ENCODE measurements around the gene TTC16. TPM values are rescaled to one million over a fixed set of nuclear protein-coding genes. Genes with fewer than 3 reads are reported as not detected.

Gene TTC16
- total RNA-seq, 1 donor: under 0.01 TPM

- Histone ChIP-seq H3K79me2 (ENCODE audit: insufficient read depth, low read length) (no peaks in the 10 kb centered on the region), H3K4me1 (ENCODE audit: insufficient read depth, low read length) (peaks cover 8% of the 10 kb centered on the region), H3K36me3 (ENCODE audit: insufficient read depth, low read length) (no peaks in the 10 kb centered on the region), H3K4me3 (ENCODE audit: insufficient read depth, low read length) (no peak overlapping the region), H4K20me1 (ENCODE audit: insufficient read depth, low read length) (no peaks in the 10 kb centered on the region), H3K27ac (ENCODE audit: low read depth, low read length) (no peak overlapping the region), H2AFZ (ENCODE audit: low read length) (no peak overlapping the region), H3K27me3 (ENCODE audit: insufficient read depth, low read length) (no peaks in the 10 kb centered on the region), H3K9me3 (ENCODE audit: low read depth, low read length) (no peaks in the 10 kb centered on the region), H3K4me2 (ENCODE audit: insufficient read depth, low read length) (no peak overlapping the region)
- no peak for DNase-seq (ENCODE audit: insufficient read length, low spot score, missing footprints)
- no peak for TF ChIP-seq CTCF (IDR thresholded peaks at IDR 0.05; ENCODE audit: extremely low read depth, low read depth, low read length)
Measured at GRCh38 chr9:127744398-127745110, 28.7 kb downstream of the TTC16 start.

GRCh38 chr9:127746959-127747569, 31.2 kb downstream of the TTC16 start:
- Histone ChIP-seq H3K4me2 (ENCODE audit: insufficient read depth, low read length) (no peak overlapping the region), H3K4me1 (ENCODE audit: insufficient read depth, low read length) (no peaks in the 10 kb centered on the region), H3K79me2 (ENCODE audit: insufficient read depth, low read length) (no peaks in the 10 kb centered on the region), H2AFZ (ENCODE audit: low read length) (no peak overlapping the region), H3K36me3 (ENCODE audit: insufficient read depth, low read length) (no peaks in the 10 kb centered on the region), H4K20me1 (ENCODE audit: insufficient read depth, low read length) (no peaks in the 10 kb centered on the region), H3K4me3 (ENCODE audit: insufficient read depth, low read length) (no peak overlapping the region), H3K27me3 (ENCODE audit: insufficient read depth, low read length) (no peaks in the 10 kb centered on the region), H3K9me3 (ENCODE audit: low read depth, low read length) (no peaks in the 10 kb centered on the region), H3K27ac (ENCODE audit: low read depth, low read length) (no peak overlapping the region)
- TF ChIP-seq CTCF (IDR thresholded peaks at IDR 0.05; ENCODE audit: extremely low read depth, low read depth, low read length): no peak
- no peak for DNase-seq (ENCODE audit: insufficient read length, low spot score, missing footprints)

GRCh38 chr9:127749090-127749787, 33.4 kb downstream of the TTC16 start:
- peaks cover 16% of the 10 kb centered on the region for H3K27me3 ChIP-seq (ENCODE audit: insufficient read depth, low read length)
- no peaks in the 10 kb centered on the region for H3K9me3 ChIP-seq (ENCODE audit: low read depth, low read length)
- no peaks in the 10 kb centered on the region for H3K4me1 ChIP-seq (ENCODE audit: insufficient read depth, low read length)
- H3K4me2 ChIP-seq (ENCODE audit: insufficient read depth, low read length): no peak overlapping the region
- H2AFZ ChIP-seq (ENCODE audit: low read length): no peak overlapping the region
- DNase-seq (ENCODE audit: insufficient read length, low spot score, missing footprints): peak; percentile 47
- H3K27ac ChIP-seq (ENCODE audit: low read depth, low read length): no peak overlapping the region
- H3K4me3 ChIP-seq (ENCODE audit: insufficient read depth, low read length): no peak overlapping the region
- H3K79me2 ChIP-seq (ENCODE audit: insufficient read depth, low read length): no peaks in the 10 kb centered on the region
- H4K20me1 ChIP-seq (ENCODE audit: insufficient read depth, low read length): no peaks in the 10 kb centered on the region
- no peaks in the 10 kb centered on the region for H3K36me3 ChIP-seq (ENCODE audit: insufficient read depth, low read length)
- TF ChIP-seq CTCF (IDR thresholded peaks at IDR 0.05; ENCODE audit: extremely low read depth, low read depth, low read length): no peak

Data from osteoblast (primary cell).